Measurements from ENCODE around the gene BABAM2.

DNA sequence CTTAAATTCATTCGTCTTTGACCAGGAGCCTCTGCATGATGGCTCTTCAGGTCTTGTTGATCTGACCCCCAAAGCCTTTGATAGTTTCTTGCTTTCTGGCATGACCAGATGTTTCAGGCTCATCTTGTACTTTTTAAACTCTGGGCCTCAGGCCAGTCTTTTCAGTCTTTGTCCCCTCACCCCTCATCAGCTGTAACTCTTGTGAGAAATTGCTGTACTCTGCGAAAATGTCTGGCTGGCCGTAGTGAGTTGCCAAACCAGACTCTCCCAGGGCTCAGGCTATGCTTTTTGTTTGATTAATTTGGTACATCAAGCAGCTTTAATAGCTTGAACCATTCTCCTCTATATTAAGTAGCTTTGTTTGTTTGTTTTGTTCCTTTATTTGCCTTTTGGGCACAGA is 75.9 kb downstream of the BABAM2 start:
- TF ChIP-seq EZH2phosphoT487 (IDR thresholded peaks at IDR 0.05; ENCODE audit: insufficient read depth, low read depth), result no peak
- no peak for TF ChIP-seq EZH2 (IDR thresholded peaks at IDR 0.05; ENCODE audit: insufficient read depth, poor library complexity, severe bottlenecking)
